Activated gamma-delta T cell treated with Interleukin-2 at 50 U/mL for 16 hours (primary cell): Measurements from ENCODE around the gene DMRTB1.
"Not testable (repeated sequence)": the region's sequence is repeated elsewhere in the genome, so short reads cannot be mapped to it uniquely, and the experiment has no call there.

Source experiments
- DNase-seq: peaks from one replicate; pipeline ENCODE4 v3.0.0-alpha.2; 2020

The DMRTB1 gene

DNA sequence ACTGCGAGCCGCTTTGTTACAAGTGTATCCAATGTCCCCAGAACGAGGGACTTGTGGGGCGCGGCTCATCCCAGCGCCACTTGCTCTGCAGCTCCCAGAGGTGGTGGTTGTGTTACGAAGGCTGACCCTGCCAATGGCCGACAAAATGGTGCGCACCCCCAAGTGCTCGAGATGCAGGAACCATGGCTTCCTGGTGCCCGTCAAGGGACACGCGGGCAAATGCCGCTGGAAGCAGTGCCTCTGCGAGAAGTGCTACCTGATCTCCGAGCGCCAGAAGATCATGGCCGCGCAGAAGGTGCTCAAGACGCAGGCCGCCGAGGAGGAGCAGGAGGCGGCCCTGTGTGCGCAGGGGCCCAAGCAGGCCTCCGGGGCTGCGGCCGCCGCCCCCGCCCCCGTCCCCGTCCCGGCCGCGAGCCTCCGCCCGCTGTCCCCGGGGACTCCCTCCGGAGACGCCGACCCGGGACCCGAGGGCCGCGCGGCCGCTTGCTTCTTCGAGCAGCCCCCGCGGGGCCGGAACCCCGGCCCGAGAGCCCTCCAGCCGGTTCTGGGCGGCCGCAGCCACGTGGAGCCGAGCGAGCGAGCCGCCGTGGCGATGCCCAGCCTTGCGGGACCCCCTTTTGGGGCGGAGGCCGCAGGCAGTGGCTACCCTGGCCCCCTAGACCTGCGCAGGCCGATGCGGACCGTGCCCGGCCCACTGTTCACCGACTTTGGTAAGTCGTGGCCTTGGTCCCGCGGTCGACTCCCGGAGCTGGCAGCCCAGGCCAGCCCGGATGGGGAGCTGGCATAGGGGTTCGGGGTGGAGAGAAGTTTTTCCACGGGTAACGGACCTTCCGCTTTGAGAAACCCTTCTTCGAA, at the start of gene DMRTB1:
Gene DMRTB1, plus strand, starts transcription at position 79 of the 855 bp plus-strand sequence. Its CDS starts 55 bp downstream, at position 134.
- DNase-seq: no peak

GRCh38 chr1:53409695-53410094, 49.5 kb upstream of the DMRTB1 start:
- no peak for DNase-seq

DNA sequence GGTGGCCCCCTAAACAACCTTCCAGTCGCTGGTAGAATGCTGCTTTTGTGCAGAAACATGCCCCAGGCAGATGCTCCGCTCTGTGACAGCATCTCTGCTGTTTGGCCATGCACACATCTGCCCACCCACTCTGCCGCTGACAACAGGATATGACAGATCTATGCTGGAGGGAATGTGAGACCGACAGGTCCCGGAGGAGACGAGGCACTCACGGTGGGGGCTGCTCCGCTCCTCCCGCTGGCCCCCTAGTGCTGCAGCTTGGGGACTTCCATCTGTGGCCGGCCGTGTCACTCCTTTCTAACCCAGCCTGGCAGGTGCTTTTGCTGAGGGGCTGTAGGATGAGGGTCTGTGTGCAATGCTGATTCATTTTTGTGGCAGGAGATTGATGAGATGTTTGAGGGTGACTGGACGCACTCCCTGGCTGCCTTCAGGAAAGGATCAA, 49.1 kb upstream of the DMRTB1 start:
- DNase-seq: peak; percentile 68

- no peak for DNase-seq
These were observed 48.5 kb upstream of the DMRTB1 start for GRCh38 chr1:53410701-53411100.

DNA sequence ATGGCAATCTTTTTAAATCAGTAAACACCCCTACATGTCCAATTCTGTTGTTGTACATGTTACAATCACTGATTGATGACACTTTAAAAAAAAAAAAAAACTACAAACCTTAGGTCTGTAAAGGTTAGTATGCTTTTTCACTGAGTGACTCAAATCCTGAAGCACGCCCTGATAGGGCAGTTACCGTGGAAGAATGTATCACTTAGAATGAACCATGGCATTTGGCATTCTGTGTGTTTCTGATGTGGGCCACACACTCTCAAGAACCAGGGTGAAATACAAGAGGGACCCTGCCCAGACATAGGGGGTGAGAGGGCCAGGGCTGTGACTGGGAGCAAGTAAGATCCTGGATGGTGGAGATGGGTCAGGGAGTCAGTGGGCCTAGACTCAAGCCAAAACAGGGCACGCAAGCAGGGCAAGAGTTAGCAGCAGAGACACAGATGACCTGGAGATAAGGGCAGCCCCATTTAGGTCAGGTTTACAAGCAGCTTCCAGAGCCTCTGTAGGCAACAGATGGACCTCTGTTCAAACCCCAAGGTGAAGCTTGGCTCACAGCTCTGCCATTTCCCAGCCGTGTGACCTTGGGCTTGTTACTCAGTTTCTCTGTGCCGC, 47.6 kb upstream of the DMRTB1 start:
- no peak for DNase-seq

GRCh38 chr1:53412285-53413174, 46.7 kb upstream of the DMRTB1 start:
- DNase-seq: no peak

DNA sequence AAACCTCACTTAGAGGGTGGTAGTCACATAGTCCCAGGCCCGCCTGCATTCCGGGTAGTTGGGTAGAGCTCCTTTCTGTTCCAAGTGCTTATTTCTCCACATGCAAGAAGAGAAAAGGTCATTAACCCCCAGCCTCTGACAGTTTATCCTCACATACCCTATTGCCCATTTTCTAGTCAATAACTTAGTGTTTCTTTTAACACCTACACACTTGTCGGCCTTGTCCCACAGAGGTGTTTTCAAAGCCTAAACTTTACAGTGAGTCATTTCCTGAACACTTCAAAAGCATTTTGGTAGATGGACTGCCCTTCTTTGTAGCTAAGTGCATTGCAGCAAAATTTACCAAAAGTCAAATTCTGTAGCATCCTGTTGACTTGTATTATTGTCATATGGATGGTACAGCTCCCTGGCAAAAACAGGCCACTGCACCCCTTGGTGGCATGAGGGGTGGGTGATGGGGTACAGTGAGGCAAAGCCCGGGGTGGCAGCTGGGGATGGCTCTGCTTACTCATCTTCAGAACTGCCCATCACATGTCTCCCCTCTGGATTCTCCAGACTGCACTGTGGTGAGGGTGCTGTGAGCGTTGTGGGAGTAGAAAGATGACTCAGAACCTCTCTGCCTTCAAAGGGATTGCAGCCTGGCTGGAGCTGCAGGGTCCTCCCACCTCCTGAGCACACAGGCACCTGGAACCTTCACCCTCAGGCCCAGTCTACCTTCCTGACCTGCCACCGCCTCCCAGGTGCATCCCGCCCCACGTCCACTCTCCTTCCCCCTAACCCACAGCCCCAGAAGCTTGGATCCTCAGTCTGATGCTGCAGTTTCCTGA, 45.8 kb upstream of the DMRTB1 start:
- peak; percentile 65 for DNase-seq

DNA sequence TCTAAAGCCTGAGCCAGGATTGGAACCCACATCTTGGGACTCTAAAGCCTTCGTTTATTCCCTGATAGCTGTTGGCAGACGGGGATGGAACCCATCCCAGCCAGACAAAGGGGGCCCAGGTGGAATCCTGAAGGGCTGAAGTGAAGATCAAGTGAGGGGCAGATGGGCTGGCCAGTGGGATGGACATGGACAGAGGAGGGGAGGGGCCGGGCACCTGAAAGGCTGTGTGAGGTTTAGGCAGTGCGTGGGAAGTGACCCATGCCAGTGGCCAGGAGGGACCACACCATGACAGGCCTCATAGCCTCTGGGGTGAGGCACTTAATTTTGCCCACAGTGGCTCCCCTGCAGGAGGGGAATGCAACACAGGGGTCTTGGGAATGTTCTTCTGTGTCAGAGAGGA, 44.6 kb upstream of the DMRTB1 start:
- no peak for DNase-seq

- DNase-seq: no peak
These were observed 43.8 kb upstream of the DMRTB1 start for GRCh38 chr1:53415432-53415831.

- DNase-seq: no peak
These were observed 42.9 kb upstream of the DMRTB1 start for GRCh38 chr1:53416269-53416813.

DNA sequence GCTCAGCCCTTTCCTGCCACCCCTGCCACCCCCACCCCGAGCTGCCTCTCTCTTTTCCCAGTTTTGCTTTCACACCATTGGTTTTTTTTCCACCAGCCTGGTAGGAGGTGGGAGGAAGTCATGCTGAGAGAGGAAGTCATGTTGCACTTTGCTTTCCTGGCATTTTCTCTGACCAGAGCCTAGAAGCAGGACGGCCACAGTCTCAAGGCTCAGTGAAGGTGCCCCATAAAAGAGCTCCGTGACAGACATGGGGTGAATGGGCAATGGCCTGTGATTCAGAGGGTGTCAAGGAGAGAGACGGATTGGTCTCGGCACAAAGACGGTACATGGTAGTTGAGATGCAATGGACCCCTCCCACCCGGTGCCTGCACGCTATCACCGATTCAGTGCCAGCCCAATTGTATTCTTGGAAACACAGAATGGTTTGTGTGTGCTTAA, 42.1 kb upstream of the DMRTB1 start:
- no peak for DNase-seq

GRCh38 chr1:53419034-53419433, 40.2 kb upstream of the DMRTB1 start:
- no peak for DNase-seq

DNA sequence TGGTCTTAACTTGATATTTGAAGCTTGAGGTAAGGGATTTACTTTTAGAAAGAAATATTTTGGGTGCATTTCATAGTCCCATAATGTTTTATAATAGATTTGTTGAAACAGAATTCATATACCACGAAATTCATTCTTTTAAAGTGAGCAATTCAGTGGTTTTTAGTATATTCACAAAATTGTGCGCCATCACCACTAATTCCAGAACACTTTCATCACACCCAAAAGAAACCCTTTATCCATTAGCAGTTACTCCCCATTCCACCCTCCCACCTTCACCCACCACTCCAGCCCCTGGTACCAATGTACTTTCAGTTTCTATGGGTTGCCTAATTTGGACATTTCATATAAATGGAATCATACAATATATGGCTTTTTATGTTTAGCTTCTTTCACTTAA, 38.9 kb upstream of the DMRTB1 start:
- DNase-seq: no peak

- no peak for DNase-seq
These were observed 38.0 kb upstream of the DMRTB1 start for GRCh38 chr1:53421208-53421607.

GRCh38 chr1:53430261-53430660, 28.9 kb upstream of the DMRTB1 start:
- no peak for DNase-seq

DNA sequence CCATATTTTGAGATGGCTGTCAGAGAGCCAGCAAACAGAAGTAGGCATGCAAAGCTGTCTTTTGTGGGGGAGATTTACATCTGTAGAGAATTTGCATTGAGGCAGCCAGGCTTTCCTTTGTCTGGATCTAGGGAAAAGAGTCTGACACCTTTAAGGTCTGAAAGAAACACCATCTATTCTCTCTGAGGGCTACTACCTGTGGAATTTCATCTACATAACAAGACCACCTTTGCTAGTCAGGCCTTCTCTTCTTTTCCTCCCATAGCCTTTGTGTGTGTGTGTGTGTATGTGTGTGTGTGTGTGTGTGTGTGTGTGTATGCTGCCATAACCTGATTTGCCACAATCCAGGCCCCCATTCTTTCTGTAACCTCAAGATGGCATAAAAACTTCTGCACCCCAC, 28.4 kb upstream of the DMRTB1 start:
- DNase-seq: no peak

GRCh38 chr1:53431244-53431643, 28.0 kb upstream of the DMRTB1 start:
- DNase-seq: no peak

DNA sequence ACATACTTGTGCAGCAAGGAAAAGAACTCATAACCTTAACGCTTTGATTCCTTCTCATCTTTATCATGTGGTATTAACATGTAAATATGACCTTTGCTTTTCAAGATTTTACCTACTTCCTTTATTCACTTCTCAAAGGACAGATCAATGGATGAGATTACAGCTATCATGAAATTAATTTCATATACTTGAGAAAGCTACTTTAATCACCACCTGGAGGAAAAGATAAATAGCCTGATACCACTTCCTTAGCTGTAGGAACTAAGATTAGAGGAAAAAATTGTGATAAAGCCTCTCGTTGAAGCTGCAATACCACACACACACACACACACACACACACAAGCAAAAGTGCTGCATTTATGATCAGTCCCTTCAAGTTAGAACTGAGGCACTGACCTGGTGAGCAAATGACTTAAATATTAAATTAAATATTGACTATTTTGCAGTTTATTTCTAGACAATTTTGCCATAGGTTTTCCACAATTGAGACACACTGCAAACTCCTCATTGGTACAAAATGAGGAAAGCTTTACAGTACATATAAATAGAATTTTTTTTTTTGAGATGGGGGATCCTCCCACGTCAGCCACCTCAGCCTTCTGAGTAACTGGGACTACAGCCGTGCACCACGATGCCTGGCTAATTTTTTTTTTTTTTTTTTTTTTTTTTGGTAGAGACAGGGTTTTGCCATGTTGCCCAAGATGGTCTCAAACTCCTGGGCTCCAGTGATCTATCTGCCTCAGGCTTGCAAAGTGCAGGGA, 27.2 kb upstream of the DMRTB1 start:
- DNase-seq: no peak

- DNase-seq: no peak
These were observed 26.6 kb upstream of the DMRTB1 start for GRCh38 chr1:53432611-53433010.

GRCh38 chr1:53434405-53435007, 24.7 kb upstream of the DMRTB1 start:
- DNase-seq: not testable (repeated sequence)

DNA sequence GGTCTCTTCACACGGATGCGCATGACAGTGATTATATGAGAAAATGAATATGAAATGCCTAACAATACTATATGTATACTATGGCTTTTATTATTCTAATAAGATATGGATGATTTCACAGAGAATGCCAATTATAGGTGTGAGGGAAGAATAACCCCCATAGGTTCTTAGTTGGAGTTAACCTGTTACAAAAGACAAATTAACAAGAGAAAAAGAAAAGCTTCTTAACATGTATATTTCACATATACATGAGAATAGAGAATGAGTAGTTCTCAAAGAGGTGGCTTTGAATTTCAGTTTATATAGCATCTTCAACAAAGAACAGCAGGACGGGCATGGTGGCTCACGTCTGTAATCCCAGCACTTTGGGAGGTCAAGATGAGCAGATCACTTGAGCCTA, 24.0 kb upstream of the DMRTB1 start:
- no peak for DNase-seq
